ENCODE measurements around the gene SLC25A27. TPM values are rescaled to one million over a fixed set of nuclear protein-coding genes. Genes with fewer than 3 reads are reported as not detected.
A peak's percentile ranks its signal among the peaks of the same experiment; 100 is the strongest.

SLC25A27 gene
- total RNA-seq, 1 donor from 2014 or later, result 4.7 TPM

DNA sequence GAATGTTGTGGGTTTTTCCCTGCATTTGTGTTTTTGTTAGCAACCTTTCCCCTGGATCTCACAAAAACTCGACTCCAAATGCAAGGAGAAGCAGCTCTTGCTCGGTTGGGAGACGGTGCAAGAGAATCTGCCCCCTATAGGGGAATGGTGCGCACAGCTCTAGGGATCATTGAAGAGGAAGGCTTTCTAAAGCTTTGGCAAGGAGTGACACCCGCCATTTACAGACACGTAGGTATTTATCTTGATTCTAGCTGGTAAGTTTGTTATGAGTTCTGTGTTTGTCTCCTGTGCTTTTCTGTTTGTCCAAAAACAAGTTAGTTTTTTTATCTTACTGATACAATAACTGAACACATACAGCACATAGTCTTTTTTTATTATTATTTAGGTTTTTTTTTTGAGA, 3.0 kb downstream of the SLC25A27 start:
- TF ChIP-seq, protein P1, sequence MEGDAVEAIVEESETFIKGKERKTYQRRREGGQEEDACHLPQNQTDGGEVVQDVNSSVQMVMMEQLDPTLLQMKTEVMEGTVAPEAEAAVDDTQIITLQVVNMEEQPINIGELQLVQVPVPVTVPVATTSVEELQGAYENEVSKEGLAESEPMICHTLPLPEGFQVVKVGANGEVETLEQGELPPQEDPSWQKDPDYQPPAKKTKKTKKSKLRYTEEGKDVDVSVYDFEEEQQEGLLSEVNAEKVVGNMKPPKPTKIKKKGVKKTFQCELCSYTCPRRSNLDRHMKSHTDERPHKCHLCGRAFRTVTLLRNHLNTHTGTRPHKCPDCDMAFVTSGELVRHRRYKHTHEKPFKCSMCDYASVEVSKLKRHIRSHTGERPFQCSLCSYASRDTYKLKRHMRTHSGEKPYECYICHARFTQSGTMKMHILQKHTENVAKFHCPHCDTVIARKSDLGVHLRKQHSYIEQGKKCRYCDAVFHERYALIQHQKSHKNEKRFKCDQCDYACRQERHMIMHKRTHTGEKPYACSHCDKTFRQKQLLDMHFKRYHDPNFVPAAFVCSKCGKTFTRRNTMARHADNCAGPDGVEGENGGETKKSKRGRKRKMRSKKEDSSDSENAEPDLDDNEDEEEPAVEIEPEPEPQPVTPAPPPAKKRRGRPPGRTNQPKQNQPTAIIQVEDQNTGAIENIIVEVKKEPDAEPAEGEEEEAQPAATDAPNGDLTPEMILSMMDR (IDR thresholded peaks at IDR 0.05; ENCODE audit: unreplicated experiment), result peak; percentile 61
- no peak overlapping the region for H3K4me3 Mint-ChIP-seq (ENCODE audit: unreplicated experiment)
- H3K9me3 Mint-ChIP-seq (ENCODE audit: unreplicated experiment), result no peaks in the 10 kb centered on the region
- peaks cover 14% of the 10 kb centered on the region for H3K4me1 Mint-ChIP-seq (ENCODE audit: unreplicated experiment)
- DNase-seq (ENCODE audit: low spot score), result peak; percentile 66
- H3K36me3 Mint-ChIP-seq (ENCODE audit: low read depth, unreplicated experiment), result no peaks in the 10 kb centered on the region
- H3K27ac Mint-ChIP-seq (ENCODE audit: unreplicated experiment), result no peak overlapping the region
- no peaks in the 10 kb centered on the region for H3K27me3 Mint-ChIP-seq (ENCODE audit: unreplicated experiment)

DNA sequence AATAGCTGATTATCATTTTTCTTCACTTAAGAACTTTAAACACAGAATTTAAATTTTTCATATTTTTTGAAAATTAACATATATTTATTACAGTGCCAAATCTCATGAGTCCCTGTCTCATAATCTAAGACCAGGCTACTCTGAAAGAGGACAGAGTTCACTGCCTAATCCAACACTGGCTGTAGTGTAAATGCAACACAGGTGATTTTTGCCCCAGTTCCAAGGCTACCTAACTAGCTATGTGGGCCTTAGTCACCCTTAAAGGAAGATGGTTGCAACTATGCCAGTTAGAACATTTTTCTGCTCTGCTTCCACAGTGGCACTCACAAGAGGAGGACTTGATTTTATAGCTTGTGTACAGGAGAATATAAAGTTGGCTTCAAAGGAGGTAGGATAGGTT, 4.9 kb downstream of the SLC25A27 start:
- no peaks in the 10 kb centered on the region for H3K27me3 Mint-ChIP-seq (ENCODE audit: unreplicated experiment)
- H3K4me1 Mint-ChIP-seq (ENCODE audit: unreplicated experiment), result peaks cover 6% of the 10 kb centered on the region
- H3K27ac Mint-ChIP-seq (ENCODE audit: unreplicated experiment), result no peak overlapping the region
- H3K4me3 Mint-ChIP-seq (ENCODE audit: unreplicated experiment), result no peak overlapping the region
- TF ChIP-seq, protein P1 (IDR thresholded peaks at IDR 0.05; ENCODE audit: unreplicated experiment), result no peak
- H3K36me3 Mint-ChIP-seq (ENCODE audit: low read depth, unreplicated experiment), result no peaks in the 10 kb centered on the region
- no peak for DNase-seq (ENCODE audit: low spot score)
- no peaks in the 10 kb centered on the region for H3K9me3 Mint-ChIP-seq (ENCODE audit: unreplicated experiment)

DNA sequence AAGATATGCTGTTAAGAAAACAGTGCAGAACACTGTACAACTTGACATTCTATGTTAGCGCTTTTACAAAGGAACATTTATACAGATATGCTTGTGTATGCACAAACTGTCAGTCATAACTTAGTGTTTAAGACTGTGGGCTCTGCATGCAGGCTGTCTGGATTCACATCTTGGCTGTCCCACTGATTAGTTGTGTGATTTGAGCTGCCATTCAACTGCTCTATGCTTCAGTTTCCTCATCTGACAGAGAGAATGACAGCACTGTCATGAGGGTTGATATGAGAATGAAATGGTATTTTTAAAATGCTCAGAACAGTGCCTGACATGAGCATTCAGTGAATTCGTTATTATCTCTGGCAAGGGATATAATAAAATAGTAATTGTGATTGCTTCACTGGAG, 8.7 kb downstream of the SLC25A27 start:
- Mint-ChIP-seq H3K9me3 (ENCODE audit: unreplicated experiment) (no peaks in the 10 kb centered on the region), H3K4me1 (ENCODE audit: unreplicated experiment) (no peaks in the 10 kb centered on the region), H3K27me3 (ENCODE audit: unreplicated experiment) (no peaks in the 10 kb centered on the region), H3K4me3 (ENCODE audit: unreplicated experiment) (no peak overlapping the region), H3K36me3 (ENCODE audit: low read depth, unreplicated experiment) (no peaks in the 10 kb centered on the region), H3K27ac (ENCODE audit: unreplicated experiment) (no peak overlapping the region)
- no peak for DNase-seq (ENCODE audit: low spot score)
- TF ChIP-seq, protein P1 (IDR thresholded peaks at IDR 0.05; ENCODE audit: unreplicated experiment), result no peak

DNA sequence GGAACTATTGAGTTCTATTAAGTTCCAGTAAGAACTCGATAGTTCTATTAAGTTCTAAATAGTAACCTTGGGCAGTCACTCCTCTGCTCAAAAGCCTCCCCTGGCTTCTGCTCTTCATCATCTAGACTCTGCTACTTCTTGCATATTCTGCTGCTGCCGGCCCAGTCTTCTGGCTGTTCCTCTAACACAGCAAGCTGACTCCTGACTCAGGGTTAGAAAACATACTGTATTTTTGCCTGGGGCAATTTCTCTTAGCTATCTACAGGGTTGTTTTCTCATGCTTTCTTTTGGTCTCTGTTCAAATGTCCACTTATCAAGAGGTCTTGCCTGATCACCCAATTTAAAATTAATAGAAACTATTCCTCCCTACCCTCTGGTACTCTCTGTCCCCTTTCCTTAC, 14.6 kb downstream of the SLC25A27 start:
- Mint-ChIP-seq H3K4me3 (ENCODE audit: unreplicated experiment) (no peak overlapping the region), H3K4me1 (ENCODE audit: unreplicated experiment) (peaks cover 3% of the 10 kb centered on the region), H3K36me3 (ENCODE audit: low read depth, unreplicated experiment) (no peaks in the 10 kb centered on the region), H3K27ac (ENCODE audit: unreplicated experiment) (no peak overlapping the region), H3K27me3 (ENCODE audit: unreplicated experiment) (no peaks in the 10 kb centered on the region), H3K9me3 (ENCODE audit: unreplicated experiment) (no peaks in the 10 kb centered on the region)
- DNase-seq (ENCODE audit: low spot score), result no peak
- TF ChIP-seq, protein P1 (IDR thresholded peaks at IDR 0.05; ENCODE audit: unreplicated experiment), result no peak

DNA sequence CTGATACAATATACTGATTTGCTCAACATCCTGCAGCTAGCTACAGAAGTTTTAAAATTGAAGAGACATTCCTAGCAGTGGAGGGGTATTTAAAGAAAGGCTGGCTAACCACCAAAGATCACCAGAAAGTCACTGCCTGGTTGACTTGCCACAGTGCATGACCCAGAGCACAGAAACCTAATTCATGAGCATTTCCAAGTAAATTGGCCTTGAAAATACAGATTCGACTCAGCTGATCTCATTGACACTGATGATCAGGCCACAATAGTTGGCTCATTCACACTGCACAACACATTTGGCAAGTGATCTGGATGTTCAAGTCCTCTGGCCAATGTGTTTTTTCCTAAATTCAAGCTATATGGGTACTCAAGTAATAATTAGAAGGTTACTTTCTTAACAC, 21.6 kb downstream of the SLC25A27 start:
- no peak overlapping the region for H3K4me3 Mint-ChIP-seq (ENCODE audit: unreplicated experiment)
- no peak for DNase-seq (ENCODE audit: low spot score)
- TF ChIP-seq, protein P1 (IDR thresholded peaks at IDR 0.05; ENCODE audit: unreplicated experiment), result no peak
- H3K36me3 Mint-ChIP-seq (ENCODE audit: low read depth, unreplicated experiment), result no peaks in the 10 kb centered on the region
- H3K9me3 Mint-ChIP-seq (ENCODE audit: unreplicated experiment), result no peaks in the 10 kb centered on the region
- H3K4me1 Mint-ChIP-seq (ENCODE audit: unreplicated experiment), result no peaks in the 10 kb centered on the region
- H3K27ac Mint-ChIP-seq (ENCODE audit: unreplicated experiment), result no peak overlapping the region
- H3K27me3 Mint-ChIP-seq (ENCODE audit: unreplicated experiment), result no peaks in the 10 kb centered on the region
